Measurements from ENCODE around the gene REPIN1. TPM values are rescaled to one million over a fixed set of nuclear protein-coding genes. Genes with fewer than 3 reads are reported as not detected.
"Not testable (repeated sequence)": the region's sequence is repeated elsewhere in the genome, so short reads cannot be mapped to it uniquely, and the experiment has no call there.

Gene REPIN1
- total and polyA plus RNA-seq, 8 donors: 61.5 to 110 (median 71.6) TPM

DNA sequence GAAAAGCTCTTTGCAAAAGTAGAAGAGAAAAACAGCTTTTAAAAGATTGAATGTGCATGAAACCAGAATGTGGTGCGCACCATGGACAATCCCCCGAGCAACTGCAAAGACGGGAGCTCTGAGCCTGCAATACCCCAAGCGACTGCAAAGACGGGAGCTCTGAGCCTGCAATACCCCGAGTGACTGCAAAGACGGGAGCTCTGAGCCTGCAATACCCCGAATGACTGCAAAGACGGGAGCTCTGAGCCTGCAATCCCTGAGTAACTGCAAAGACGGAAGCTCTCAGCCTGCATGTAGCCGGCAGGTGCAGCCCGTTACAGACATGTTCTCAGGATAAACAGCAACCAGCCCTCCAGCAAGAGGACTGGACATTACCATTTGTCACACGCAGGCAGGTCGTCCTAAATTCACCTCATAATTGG, 16.7 kb downstream of the REPIN1 start:
- no peak for ATAC-seq
- no peaks in the 10 kb centered on the region for H3K36me3 ChIP-seq
- intact Hi-C loops (cut with DNase I): no loop called here
- DNase-seq: peak in 2 of 4 donors; percentile 13 to 16
- no peak overlapping the region for H3K27ac ChIP-seq
- TF ChIP-seq, protein P1, sequence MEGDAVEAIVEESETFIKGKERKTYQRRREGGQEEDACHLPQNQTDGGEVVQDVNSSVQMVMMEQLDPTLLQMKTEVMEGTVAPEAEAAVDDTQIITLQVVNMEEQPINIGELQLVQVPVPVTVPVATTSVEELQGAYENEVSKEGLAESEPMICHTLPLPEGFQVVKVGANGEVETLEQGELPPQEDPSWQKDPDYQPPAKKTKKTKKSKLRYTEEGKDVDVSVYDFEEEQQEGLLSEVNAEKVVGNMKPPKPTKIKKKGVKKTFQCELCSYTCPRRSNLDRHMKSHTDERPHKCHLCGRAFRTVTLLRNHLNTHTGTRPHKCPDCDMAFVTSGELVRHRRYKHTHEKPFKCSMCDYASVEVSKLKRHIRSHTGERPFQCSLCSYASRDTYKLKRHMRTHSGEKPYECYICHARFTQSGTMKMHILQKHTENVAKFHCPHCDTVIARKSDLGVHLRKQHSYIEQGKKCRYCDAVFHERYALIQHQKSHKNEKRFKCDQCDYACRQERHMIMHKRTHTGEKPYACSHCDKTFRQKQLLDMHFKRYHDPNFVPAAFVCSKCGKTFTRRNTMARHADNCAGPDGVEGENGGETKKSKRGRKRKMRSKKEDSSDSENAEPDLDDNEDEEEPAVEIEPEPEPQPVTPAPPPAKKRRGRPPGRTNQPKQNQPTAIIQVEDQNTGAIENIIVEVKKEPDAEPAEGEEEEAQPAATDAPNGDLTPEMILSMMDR (IDR thresholded peaks at IDR 0.05): no peak
- peaks cover 2 to 27% of the 10 kb centered on the region in 2 donors for H3K4me1 ChIP-seq
- no peaks in the 10 kb centered on the region for H3K9me3 ChIP-seq
- H3K4me3 ChIP-seq: no peak overlapping the region
- no peaks in the 10 kb centered on the region for H3K27me3 ChIP-seq

DNA sequence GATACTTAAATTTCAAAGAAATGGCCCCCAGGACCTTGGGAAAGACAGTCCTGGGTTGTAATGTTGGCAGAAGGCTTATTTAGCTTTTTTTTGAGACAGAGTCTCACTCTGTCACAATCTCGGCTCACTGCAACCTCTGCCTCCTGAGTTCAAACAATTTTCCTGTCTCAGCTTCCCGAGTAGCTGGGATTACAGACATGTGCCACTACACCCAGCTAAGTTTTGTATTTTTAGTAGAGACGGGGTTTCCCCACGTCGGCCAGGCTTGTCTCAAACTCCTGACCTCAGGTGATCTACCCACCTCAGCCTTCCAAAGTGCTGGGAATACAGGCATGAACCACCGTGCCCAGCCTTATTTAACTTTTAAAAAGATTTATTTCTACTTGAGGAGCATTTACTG, 17.3 kb downstream of the REPIN1 start:
- intact Hi-C loops (cut with DNase I); H3K36me3 ChIP-seq; H3K9me3 ChIP-seq; H3K27ac ChIP-seq; H3K27me3 ChIP-seq; ATAC-seq; H3K4me3 ChIP-seq; DNase-seq: not testable (repeated sequence)
- H3K4me1 ChIP-seq: peaks cover 2 to 23% of the 10 kb centered on the region in 2 donors

DNA sequence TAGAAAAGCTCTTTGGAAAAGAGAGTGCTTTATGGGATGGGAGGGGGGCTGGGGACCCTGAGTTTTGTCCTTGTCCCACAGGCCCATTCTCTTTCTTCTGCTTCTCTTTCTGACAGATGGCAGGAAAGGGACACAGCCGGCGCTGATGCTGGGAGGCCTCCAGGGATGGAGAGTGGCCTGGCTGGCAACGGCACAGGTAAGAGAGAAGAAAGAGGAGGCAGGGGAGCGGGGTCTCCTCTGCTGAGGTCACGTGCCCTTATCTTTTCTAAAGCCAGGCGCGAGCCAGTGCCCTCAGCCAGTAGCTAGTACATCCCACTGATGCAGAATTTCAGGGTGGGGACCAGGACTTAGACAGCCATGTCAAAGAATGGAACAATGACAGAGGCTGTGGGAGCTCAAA, 19.7 kb downstream of the REPIN1 start:
- Histone ChIP-seq H3K36me3 (no peaks in the 10 kb centered on the region), H3K27ac (no peak overlapping the region), H3K27me3 (no peaks in the 10 kb centered on the region), H3K4me1 (peaks cover 2 to 23% of the 10 kb centered on the region in 2 donors), H3K9me3 (no peaks in the 10 kb centered on the region), H3K4me3 (no peak overlapping the region)
- peak in 2 of 4 donors; percentile 19 to 63 for DNase-seq
- no peak for ATAC-seq
- TF ChIP-seq, protein P1 (IDR thresholded peaks at IDR 0.05): no peak
- intact Hi-C loops (cut with DNase I): no loop called here

DNA sequence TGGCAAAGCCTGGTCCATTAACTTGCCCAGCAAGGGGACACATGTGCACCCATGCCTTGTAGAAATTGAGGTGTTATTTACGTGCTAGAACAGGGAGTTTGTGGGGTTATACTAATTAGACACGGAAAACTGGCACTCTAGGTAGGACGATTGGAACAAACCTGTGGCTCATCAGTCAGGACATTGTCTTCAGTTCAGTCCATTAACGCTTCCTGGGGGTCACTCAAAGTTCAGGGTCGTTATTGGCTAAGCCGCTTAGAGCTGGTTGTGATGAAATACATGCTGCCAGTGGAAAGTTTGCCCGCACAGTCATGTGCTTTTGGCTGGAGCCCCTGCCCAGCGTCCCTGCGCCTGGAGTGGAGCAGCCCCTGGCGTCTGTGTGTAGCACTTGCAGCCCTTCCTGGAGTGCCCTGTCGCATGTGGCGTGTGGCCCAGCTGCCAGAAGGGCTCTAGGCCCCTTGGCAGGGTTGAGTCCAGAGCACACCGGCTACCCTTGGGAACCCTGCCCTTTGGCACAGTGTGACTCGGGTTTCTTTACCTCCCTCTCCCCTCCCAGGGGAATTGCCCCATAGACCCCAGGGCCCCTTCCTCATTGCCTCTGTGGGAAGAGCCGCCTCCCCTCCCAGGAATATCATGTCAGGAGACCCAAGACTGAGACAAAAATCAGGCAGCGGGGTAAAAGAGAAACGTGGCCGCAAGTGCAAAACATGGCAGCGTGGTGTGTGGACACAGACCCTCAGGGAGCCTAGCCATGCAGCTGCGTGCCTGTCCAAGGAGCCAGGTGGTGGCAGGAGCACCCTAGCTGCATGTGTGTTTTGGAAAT, 20.3 kb downstream of the REPIN1 start:
- TF ChIP-seq, protein P1 (IDR thresholded peaks at IDR 0.05): peak; percentile 49 to 66
- intact Hi-C loops (cut with DNase I): no loop called here
- Histone ChIP-seq H3K27me3 (no peaks in the 10 kb centered on the region), H3K36me3 (no peaks in the 10 kb centered on the region), H3K4me1 (peaks cover 2 to 22% of the 10 kb centered on the region in 2 donors), H3K27ac (no peak overlapping the region), H3K9me3 (no peaks in the 10 kb centered on the region), H3K4me3 (no peak overlapping the region)
- ATAC-seq (peak; percentile 98), DNase-seq (peak; percentile 65 to 88 (median 77))

DNA sequence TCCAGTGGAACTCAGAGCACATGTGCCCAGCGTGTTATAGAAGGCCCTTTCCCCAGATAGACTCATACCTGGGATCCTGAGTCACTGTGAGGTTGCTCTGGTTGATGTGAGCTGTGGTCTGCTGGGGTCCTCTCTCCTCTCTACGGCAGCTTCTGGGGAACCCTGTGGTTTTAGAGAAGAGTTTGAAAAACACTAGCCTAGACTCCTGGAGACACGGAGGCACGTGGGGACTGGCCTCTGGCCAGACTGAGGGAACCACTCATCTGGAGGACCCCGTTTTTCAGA, 20.9 kb downstream of the REPIN1 start:
- no peaks in the 10 kb centered on the region for H3K9me3 ChIP-seq
- intact Hi-C loops (cut with DNase I): no loop called here
- no peak overlapping the region for H3K27ac ChIP-seq
- H3K27me3 ChIP-seq: no peaks in the 10 kb centered on the region
- DNase-seq: peak in 1 of 4 donors; percentile 6
- no peaks in the 10 kb centered on the region for H3K36me3 ChIP-seq
- TF ChIP-seq, protein P1 (IDR thresholded peaks at IDR 0.05): no peak
- no peak for ATAC-seq
- no peak overlapping the region for H3K4me3 ChIP-seq
- H3K4me1 ChIP-seq: peaks cover 2 to 16% of the 10 kb centered on the region in 2 donors

Data from left lung (tissue), 10 donors.